T47D (cell line): ENCODE data around the gene PARVB.

Experiments
- DNase-seq, 2 experiments: peaks; one replicate each; pipeline versions ENCODE4 v3.0.0 to v3.0.0-alpha.2; 2011 to 2012; ENCODE audit warnings: low read depth in 1 of 2, low spot score in 1 of 2
- JUND ChIP-seq: IDR thresholded peaks from 2 replicates; pipeline ENCODE4 v1.6.1; 2012; ENCODE audit warnings: low read depth
- in situ Hi-C: cut with HindIII; loops from 2 replicates; pipeline ENCODE4 v1.10.0; 2016; ENCODE audit warnings: low sequenced_read_pairs, low pct_unique_long_range_greater_than_20kb

Gene PARVB

GRCh38 chr22:44057401-44057987 is 33.4 kb downstream of the PARVB start:
- in situ Hi-C loops, result no loop called here
- no peak for TF ChIP-seq JUND
- no peak for DNase-seq

- no peak for DNase-seq
- TF ChIP-seq JUND, result no peak
- in situ Hi-C loops, result no loop called here
Observed at GRCh38 chr22:44063462-44064371, 39.6 kb downstream of the PARVB start.

GRCh38 chr22:44067033-44067432 is 42.9 kb downstream of the PARVB start:
- in situ Hi-C loops, result no loop called here

GRCh38 chr22:44067901-44068300 is 43.8 kb downstream of the PARVB start:
- in situ Hi-C loops, result no loop called here
- DNase-seq, result no peak
- TF ChIP-seq JUND, result no peak

More at GRCh38 chr22:44067033-44067432, 42.9 kb downstream of the PARVB start:
- no peak for DNase-seq
- TF ChIP-seq JUND, result no peak

- TF ChIP-seq JUND, result no peak
- in situ Hi-C loops, result no loop called here
Observed at GRCh38 chr22:44068422-44069191, 44.5 kb downstream of the PARVB start.

GRCh38 chr22:44070029-44070428 is 45.9 kb downstream of the PARVB start:
- in situ Hi-C loops, result no loop called here
- TF ChIP-seq JUND, result no peak
- no peak for DNase-seq

More at GRCh38 chr22:44068422-44069191, 44.5 kb downstream of the PARVB start:
- no peak for DNase-seq

- no peak for TF ChIP-seq JUND
- in situ Hi-C loops, result no loop called here
- no peak for DNase-seq
Observed at GRCh38 chr22:44071781-44072326, 47.8 kb downstream of the PARVB start.

- no peak for TF ChIP-seq JUND
- in situ Hi-C loops, result no loop called here
- no peak for DNase-seq
Observed at GRCh38 chr22:44074337-44074984, 50.4 kb downstream of the PARVB start.

- in situ Hi-C loops, result no loop called here
- TF ChIP-seq JUND, result no peak
- DNase-seq, result no peak
Observed at GRCh38 chr22:44075022-44075421, 50.9 kb downstream of the PARVB start.

- in situ Hi-C loops, result no loop called here
- no peak for TF ChIP-seq JUND
- DNase-seq, result no peak
Observed at GRCh38 chr22:44075670-44076069, 51.6 kb downstream of the PARVB start.

GRCh38 chr22:44076825-44077224 is 52.7 kb downstream of the PARVB start:
- in situ Hi-C loops, result no loop called here
- no peak for TF ChIP-seq JUND
- DNase-seq, result no peak

GRCh38 chr22:44080936-44081861 is 57.1 kb downstream of the PARVB start:
- no peak for TF ChIP-seq JUND
- peak; percentile 63 to 67 for DNase-seq
- in situ Hi-C loops, result no loop called here
